HG03342 (cell line): Measurements from ENCODE around the gene APOL3.
"Not testable (repeated sequence)": the region's sequence is repeated elsewhere in the genome, so short reads cannot be mapped to it uniquely, and the experiment has no call there.

Source experiments
- ATAC-seq: cut with Tn5 transposase; IDR thresholded peaks from one replicate; pipeline ENCODE4 v1.9.1; 2021; ENCODE audit warnings: mild to moderate bottlenecking, moderate library complexity; ENCODE audit not compliant: unreplicated experiment

The APOL3 gene

GRCh38 chr22:36162127-36163034, 1.8 kb upstream of the APOL3 start:
- ATAC-seq = peak; percentile 48

DNA sequence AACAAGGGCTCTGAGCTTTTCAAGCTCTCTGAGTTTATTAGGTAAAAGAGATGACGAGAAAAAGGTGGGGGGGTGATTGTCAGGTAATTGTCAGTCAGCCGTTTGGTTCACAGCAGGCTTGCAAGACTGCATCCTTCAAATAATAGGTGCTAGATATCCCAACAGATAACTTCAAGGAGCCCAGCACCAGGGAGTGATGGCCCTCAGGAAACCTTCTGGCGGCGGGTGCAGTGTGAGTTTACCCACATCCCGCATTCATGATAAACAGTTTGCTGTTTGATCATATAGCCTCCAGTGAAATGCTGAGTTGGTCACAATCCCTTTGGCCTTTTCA, 1.2 kb upstream of the APOL3 start:
- ATAC-seq = not testable (repeated sequence)

DNA sequence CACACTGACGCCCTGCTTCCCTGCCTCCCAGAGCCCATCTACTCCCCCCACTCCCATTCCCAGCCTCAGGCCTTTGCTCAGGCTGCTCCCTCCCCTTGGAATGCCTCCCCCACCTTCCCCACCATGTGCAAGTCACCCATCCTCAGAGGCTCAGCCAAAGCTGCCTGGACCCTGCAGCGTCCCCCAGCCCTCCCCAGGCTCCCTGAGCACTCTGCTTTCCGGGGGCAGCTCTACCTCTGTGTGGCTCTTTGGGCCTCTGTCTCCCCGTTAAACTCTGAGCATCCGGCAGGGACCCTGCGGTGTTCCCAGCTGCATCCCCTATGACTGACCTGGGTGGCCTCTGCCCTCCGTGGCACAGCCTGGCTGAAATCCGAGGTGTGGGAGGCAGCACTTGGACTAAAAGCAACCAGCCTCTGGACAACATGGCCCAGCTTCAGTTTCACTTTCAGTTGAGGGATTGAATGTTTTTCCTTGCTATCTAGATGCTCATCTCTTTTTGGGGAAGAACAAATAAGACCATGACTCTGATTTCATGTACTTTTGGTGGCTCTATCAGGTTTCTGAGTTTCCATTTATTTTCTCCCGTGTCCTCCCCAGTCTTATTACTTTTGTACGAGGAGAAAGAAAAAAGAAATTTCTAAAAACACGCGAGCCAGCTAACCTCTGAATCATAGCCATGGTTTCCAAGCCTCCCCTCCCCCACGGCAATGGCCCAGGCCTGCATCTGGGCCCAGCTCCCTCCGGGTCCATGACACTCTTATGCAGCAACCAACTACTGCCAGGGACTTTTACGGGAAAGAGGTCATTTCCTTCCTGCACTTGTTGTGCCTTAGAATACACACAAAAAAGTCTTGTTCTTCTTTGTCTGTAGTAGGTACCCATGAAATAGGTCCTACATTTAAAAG, 3.8 kb downstream of the APOL3 start:
- ATAC-seq = no peak

GRCh38 chr22:36156119-36156514, 4.4 kb downstream of the APOL3 start:
- no peak for ATAC-seq

DNA sequence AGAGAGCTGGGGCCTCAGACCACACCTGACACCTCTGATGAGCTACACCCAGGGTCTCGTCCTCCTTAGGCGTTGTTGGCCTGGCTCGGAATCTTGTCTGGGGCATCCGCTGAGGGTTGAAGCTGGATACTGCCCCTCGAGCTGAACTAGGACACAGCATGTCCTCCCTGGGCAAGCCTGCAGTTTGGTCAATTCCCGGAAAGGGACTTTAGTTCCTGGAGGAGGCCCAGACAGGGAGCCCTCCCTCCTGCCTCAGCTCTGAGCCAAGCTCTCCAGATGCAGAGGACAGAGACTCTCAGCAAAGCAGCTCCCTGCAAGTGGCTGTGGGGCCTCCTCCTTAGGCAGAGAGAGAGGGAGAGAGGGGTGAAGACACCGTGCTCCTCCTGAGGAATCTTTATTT, 4.9 kb downstream of the APOL3 start:
- ATAC-seq = no peak

- ATAC-seq = no peak
These were observed 6.1 kb downstream of the APOL3 start for GRCh38 chr22:36154423-36154945.

DNA sequence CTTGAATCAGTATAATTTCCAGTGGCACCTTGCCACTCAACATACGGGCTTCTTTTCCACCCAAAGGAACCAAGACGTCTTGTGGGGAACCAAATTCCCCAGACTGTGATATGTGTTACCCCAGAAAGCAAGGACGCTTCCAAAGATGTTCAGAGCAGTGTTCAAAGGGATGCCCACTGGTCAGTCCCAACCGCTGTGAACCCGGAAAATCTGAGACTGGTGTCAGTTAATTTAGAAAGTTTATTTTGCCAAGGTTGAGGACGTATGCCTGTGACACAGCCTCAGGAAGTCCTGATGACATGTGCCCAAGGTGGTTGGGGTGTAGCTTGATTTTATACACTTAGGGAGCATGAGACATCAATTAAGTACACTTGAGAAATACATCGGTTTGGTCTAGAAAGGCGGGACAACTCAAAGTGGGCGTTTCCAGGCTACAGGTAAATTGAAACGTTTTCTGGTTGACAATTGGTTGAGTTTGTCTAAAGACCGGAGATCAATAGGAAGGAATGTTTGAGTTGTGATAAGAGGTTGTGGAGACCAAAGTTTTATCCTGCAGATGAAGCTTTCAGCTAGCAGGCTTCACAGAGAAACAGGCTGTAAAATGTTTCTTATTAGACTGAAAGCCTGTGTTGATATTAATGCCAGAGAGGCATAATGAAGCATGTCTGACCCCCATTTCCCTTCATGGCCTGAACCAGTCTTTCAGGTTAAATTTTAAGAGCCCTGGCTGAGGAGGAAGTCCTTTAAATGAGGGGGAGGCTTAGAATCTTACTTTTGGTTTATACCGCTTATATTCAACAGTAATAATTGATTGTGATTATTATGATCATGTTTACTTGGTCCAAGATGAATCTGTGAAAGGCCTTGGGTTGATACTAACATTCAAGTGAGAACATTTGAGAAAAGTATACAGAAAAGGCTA, 6.8 kb downstream of the APOL3 start:
- no peak for ATAC-seq

DNA sequence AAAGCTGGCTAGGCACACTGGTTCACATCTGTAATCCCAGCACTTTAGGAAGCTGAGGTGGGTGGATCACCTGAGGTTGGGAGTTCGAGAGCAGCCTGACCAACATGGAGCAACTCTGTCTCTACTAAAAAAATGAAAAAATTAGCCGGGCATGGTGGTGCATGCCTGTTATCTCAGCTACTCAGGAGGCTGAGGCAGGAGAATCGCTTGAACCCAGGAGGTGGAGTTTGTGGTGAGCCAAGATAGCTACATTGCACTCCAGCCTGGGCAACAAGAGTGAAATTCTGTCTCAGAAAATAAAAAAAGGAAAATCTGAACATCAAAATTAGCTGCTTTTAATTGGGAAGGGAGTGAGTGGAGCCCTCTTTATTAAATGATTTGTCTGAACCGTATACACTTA, 7.7 kb downstream of the APOL3 start:
- ATAC-seq = not testable (repeated sequence)

GRCh38 chr22:36152088-36152487, 8.5 kb downstream of the APOL3 start:
- no peak for ATAC-seq

DNA sequence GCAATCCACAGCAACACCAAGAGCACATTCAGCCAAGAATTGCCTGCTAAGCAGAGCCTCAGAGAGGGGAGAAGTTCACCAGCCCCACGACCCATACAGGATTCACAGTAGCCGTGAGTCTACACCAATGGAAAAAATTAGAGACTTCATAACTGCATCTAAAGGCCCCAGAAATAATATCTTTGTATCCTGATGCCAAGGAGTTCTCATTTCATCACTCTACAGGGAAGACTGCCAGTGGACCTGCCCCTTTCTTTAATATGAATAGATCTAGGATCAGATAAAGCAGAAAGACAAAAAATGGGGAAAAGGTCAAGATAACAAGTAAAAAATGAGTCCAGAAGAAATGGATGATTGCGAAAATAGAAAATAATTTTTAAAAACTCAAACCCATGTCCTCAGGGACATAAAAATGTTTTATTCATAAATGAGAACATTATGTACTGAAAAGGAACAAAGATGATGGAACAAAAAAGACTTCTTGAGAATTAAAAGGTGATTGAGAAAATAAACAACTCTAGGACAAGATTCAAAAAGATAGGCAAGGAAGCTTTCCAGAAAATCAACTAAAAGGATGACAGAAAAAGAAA, 9.5 kb downstream of the APOL3 start:
- ATAC-seq = no peak

- no peak for ATAC-seq
These were observed 11.1 kb downstream of the APOL3 start for GRCh38 chr22:36149441-36149840.

DNA sequence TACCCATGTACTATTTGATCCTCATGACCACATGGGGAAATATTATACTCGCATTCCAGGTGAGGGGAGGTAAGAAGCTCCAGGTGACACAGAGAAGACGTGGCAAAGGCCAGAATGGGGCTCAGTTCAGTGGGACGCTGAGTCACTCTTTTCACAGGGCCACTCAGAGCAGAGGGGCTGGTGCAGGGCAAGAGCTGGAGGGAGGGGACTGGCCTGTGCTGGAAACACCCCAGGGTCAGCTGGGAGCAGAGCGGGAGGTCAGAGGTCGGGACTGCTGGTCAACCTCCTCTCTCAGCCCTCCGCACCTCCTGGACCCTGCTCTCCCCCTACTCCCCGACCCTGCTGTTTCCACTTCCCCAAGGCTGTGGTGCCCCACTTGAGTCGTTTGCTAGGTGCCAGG, 12.1 kb downstream of the APOL3 start:
- ATAC-seq = no peak

GRCh38 chr22:36147196-36147791, 13.3 kb downstream of the APOL3 start:
- no peak for ATAC-seq

DNA sequence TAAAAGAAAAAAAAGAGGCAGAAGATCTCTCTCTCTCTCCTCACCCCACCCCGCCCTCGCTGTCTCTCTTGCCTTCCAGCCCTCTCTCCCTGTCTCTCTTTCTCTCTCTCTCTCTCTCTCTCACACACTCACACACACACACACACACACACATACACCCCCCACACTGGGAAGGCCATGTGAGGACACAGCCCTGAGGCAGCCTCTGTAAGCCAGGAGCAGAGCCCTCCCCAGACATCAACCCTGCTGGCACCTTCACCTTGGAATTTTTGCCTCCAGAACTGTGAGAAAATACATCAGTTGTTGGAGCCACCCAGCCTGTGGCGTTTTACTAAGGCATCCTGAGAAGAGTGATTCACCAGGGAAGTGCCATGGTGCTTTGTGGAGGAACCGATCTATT, 14.7 kb downstream of the APOL3 start:
- no peak for ATAC-seq

DNA sequence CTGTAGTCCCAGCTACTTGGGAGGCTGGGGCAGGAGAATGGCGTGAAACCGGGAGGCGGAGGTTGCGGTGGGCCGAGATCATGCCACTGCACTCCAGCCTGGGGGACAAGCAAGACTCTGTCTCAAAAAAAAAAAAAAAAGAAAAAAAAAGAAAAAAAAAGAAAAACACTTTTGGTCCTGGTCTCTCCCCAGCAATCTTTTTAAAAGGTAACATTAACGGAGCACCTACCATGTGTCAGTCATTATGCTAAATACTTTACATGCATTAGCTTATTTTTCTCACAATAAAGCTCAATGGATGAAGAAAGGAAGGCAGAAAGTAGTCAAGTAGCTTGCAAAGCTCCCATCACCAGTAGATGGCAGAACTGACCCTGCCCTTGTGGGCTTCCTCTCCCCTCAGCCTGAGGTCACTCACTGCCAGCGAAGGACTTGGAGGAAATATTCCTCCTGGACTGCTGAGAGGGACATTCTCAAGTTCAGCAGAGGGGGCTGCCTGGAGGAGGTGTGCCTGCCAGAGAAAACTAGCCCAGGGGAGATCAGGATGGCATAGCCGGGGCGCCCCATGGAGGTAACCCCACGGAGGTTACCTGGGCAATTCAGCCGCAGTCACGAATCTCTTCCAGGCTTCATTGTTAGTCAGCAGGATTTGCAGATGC, 15.5 kb downstream of the APOL3 start:
- ATAC-seq = no peak

DNA sequence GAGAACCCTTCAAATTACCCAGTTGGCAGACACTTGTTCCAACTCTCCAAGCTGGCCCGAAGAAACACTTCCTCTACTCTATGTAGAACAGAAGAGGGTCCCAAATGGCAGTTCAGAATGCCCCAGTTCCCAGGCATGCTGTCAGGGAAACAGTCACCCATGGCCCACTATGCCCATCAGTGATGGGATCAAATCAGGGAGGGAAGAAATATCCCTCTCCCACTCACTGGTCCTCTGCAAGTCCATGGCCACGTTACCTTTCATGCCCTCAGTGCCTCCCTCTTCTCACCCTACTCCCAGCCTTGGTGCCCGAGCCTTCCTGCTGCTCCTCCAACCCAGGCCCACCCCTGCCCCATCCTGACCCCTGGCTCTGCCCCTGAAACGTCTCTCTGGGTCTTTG, 16.6 kb downstream of the APOL3 start:
- no peak for ATAC-seq

DNA sequence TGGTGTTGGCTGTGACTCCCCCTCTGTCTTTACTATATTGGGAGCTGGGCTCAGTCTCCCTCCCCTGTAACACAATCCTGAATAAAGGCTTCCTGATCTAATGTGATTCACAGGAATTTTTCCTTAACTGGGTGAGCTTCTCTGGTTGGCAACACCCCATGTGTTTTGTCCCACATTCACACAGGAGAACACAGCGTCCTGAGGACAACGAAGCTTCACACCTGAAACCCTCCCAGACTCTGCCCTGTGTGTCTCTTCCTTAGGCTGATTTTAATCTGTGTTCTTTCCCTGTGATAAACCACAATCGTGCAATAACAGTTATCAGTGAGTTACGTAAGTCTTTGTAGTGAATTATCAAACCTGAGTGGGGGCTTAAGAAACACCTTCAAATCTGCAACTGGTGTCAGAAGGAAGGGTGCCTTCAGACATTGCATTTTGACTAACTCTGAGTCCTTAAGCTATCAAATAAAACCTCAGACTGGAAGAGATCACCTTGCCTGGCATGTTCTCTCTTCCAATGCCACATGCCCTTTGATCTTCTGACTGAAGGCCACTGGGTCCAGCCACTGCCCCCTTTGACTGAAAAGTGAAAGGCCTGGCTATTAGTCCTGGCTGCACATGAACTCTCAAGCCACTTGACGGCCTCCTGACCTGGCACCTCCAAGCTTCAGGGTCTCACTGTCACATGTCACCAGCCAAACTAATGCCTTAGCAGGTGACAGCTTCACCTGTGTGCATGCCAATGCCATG, 17.3 kb downstream of the APOL3 start:
- ATAC-seq = no peak

- ATAC-seq = no peak
These were observed 19.1 kb downstream of the APOL3 start for GRCh38 chr22:36141481-36141880.

DNA sequence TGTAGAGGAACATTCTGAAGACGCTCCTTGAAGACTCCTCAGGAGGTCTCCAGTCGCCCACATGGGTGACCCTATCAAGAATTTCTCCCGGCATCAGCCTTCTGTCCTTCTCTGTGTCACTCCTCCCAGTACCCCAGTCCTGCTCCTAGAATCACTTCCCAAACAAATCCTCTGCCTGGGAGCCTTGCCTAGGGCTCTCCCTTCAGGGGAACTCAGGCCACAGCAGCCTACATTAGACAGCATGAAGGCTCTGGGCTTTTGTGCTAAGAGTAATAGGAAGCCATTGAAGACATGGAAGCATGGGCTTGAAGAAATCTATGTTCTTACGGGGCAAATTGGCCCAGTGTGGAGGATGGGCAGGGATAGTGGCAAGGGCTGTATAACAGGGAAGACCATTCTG, 21.8 kb downstream of the APOL3 start:
- ATAC-seq = not testable (repeated sequence)
